ENCODE measurements around the gene STEAP1B.

The STEAP1B gene

DNA sequence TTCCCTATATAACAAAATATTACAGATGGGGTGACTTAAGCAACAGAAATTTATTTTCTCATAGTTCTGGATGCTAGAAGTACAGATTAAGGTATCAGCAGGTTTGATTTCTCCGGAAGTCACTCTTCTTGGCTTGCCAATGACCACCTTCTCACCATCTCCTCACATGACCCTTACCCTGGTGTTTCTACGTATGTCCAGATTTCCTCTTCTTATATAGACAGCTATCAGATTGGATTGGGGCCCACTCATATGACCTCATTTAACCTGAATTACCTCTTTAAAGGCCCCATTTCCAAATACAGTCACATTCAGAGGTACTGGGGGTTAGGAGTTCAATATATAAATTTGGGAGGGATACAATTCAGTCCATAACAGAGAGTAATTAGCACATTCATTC lies 126.1 kb downstream of the STEAP1B start:
- H3K4me3 ChIP-seq (ENCODE audit: low read depth, low read length) = no peak overlapping the region
- TF ChIP-seq, protein P1, sequence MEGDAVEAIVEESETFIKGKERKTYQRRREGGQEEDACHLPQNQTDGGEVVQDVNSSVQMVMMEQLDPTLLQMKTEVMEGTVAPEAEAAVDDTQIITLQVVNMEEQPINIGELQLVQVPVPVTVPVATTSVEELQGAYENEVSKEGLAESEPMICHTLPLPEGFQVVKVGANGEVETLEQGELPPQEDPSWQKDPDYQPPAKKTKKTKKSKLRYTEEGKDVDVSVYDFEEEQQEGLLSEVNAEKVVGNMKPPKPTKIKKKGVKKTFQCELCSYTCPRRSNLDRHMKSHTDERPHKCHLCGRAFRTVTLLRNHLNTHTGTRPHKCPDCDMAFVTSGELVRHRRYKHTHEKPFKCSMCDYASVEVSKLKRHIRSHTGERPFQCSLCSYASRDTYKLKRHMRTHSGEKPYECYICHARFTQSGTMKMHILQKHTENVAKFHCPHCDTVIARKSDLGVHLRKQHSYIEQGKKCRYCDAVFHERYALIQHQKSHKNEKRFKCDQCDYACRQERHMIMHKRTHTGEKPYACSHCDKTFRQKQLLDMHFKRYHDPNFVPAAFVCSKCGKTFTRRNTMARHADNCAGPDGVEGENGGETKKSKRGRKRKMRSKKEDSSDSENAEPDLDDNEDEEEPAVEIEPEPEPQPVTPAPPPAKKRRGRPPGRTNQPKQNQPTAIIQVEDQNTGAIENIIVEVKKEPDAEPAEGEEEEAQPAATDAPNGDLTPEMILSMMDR (IDR thresholded peaks at IDR 0.05; ENCODE audit: low read depth, low read length, missing control alignments) = no peak
- DNase-seq (ENCODE audit: low read depth) = no peak
- in situ Hi-C loops (cut with HindIII; ENCODE audit: low sequenced_read_pairs) = no loop called here

DNA sequence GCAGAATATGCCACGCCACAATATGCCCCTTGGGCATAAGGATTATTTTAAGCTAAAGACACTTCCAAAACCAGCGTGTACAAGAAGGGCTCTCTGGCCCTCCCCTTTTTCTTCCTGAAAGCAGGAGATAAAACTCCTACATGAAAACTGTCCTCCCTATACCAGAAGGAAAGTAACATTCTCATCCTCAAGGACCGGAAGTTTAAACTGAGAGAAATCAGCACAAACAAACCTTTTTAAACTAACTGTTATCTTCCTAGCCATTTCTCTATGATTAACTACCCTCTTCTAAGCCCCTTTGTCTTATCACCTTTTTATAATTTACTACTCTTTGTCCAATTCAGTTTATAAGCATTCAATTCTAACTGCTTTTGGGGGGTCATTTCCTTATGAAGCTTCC lies 126.6 kb downstream of the STEAP1B start:
- DNase-seq (ENCODE audit: low read depth) = no peak
- no peak overlapping the region for H3K4me3 ChIP-seq (ENCODE audit: low read depth, low read length)
- TF ChIP-seq, protein P1 (IDR thresholded peaks at IDR 0.05; ENCODE audit: low read depth, low read length, missing control alignments) = no peak
- in situ Hi-C loops (cut with HindIII; ENCODE audit: low sequenced_read_pairs) = no loop called here

DNA sequence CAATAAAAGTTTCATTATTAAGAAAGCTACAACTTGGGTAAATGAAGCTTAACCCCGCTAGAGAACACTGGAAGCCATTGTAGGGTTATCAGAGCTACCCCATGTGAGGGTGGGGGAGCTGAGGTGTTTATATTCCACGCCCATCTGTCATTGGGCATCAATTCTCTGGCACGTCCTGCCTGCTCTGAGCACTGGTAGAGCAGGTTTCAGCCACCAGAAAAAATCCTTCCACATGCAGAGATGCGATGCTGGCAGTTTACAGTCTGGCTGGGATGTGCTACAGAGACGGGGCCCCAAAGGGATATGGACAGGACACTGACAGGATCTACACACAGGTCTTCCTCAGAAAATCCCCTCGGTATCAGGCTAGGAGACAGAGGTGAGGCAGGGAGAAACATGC lies 127.1 kb downstream of the STEAP1B start:
- TF ChIP-seq, protein P1 (IDR thresholded peaks at IDR 0.05; ENCODE audit: low read depth, low read length, missing control alignments) = no peak
- in situ Hi-C loops (cut with HindIII; ENCODE audit: low sequenced_read_pairs) = no loop called here

DNA sequence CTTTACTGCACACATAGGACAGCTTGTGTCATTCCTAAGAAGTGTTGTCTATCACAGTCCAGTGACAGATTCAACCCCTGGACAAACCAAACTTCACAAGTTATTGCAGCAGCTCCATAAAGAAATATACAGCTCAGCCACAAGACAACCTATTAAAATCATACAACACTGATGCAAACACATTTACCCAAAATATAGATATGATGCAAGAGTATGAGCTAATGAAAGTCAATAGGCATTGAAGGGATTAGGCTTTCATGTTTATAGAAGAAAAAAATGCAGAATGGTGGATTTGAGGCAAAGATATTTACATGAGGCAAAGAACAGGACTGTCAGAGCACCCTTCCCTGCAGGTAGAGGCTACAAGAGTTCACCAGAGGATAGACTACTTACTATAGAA lies 128.1 kb downstream of the STEAP1B start:
- in situ Hi-C loops (cut with HindIII; ENCODE audit: low sequenced_read_pairs) = no loop called here
- no peak for DNase-seq (ENCODE audit: low read depth)
- TF ChIP-seq, protein P1 (IDR thresholded peaks at IDR 0.05; ENCODE audit: low read depth, low read length, missing control alignments) = no peak
- H3K4me3 ChIP-seq (ENCODE audit: low read depth, low read length) = no peak overlapping the region

More for the DNA sequence above, 127.1 kb downstream of the STEAP1B start:
- no peak overlapping the region for H3K4me3 ChIP-seq (ENCODE audit: low read depth, low read length)
- no peak for DNase-seq (ENCODE audit: low read depth)
